Measurements from ENCODE around the gene PLXNA2.

The PLXNA2 gene, protein sequence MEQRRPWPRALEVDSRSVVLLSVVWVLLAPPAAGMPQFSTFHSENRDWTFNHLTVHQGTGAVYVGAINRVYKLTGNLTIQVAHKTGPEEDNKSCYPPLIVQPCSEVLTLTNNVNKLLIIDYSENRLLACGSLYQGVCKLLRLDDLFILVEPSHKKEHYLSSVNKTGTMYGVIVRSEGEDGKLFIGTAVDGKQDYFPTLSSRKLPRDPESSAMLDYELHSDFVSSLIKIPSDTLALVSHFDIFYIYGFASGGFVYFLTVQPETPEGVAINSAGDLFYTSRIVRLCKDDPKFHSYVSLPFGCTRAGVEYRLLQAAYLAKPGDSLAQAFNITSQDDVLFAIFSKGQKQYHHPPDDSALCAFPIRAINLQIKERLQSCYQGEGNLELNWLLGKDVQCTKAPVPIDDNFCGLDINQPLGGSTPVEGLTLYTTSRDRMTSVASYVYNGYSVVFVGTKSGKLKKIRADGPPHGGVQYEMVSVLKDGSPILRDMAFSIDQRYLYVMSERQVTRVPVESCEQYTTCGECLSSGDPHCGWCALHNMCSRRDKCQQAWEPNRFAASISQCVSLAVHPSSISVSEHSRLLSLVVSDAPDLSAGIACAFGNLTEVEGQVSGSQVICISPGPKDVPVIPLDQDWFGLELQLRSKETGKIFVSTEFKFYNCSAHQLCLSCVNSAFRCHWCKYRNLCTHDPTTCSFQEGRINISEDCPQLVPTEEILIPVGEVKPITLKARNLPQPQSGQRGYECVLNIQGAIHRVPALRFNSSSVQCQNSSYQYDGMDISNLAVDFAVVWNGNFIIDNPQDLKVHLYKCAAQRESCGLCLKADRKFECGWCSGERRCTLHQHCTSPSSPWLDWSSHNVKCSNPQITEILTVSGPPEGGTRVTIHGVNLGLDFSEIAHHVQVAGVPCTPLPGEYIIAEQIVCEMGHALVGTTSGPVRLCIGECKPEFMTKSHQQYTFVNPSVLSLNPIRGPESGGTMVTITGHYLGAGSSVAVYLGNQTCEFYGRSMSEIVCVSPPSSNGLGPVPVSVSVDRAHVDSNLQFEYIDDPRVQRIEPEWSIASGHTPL (N-terminal part only)

DNA sequence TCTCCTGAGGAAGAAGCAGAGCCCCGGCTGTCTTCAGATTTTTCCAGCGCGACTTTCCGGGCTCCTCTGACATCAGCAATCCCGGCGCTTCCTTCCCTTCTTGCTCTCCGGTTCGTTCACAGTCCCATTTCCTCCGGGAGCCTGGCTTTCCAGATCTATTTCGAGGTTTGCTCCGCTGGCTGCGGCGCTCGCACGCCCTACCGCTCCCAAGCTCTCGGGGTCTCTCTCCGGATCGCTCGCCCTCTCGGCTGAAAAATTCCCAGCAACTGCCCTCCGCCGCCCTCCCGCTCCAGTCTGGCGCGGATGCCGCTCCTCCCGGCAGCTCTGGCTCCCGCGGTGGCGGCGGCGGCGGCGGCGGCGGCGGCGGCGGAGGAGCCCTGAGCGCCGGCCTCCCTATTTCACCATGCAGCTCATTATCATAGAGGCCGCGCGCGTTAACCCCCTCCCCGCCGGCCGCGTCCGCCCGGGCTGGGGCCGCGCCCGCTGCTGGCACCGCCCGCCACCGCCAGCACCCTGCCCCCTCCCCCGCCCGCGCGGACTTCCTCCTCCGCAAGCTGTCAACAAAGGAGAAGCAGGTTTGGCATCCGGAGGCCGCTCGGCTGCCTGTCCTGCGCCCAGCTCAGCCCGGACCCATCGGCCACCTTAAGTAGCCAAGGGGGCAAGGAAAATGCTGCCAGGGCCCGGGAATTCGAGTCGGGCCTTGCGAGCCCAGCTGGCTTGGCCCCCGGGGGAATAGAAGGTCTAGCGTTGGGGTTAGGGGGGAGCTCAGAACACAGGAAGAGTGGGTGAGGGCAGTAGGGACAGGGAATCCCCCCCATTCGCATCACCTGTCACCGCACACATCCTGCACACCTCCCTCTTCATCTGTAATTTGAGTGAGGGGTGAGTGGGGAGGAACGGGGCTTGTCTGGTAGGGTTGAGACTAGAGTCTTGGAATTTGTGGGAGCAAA lies at the start of gene PLXNA2:
Gene PLXNA2, minus strand, starts transcription at position 418 of the 950 bp plus-strand sequence. CDS start 26,462 bp downstream, outside the sequence.
- peak; percentile 60 for DNase-seq

DNA sequence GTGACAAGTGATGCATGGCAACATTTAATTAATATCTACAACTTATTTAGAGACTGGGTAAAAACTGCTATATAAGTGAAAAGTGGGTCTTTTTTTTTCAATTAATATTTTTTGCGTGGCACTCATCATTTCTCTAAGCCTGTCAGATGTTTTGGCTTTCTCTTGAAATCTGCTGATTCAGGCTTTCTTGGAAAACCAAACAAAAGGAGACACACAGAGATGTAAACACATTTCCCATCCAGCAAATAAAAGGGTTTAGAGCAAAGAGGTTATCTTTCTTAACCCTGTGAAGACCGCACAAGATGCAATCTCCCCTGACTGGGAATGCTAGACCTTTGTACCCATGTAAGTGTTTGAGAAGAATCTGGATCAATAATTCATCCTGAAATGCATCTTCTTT lies 48.7 kb upstream of the PLXNA2 start:
- DNase-seq = no peak

DNA sequence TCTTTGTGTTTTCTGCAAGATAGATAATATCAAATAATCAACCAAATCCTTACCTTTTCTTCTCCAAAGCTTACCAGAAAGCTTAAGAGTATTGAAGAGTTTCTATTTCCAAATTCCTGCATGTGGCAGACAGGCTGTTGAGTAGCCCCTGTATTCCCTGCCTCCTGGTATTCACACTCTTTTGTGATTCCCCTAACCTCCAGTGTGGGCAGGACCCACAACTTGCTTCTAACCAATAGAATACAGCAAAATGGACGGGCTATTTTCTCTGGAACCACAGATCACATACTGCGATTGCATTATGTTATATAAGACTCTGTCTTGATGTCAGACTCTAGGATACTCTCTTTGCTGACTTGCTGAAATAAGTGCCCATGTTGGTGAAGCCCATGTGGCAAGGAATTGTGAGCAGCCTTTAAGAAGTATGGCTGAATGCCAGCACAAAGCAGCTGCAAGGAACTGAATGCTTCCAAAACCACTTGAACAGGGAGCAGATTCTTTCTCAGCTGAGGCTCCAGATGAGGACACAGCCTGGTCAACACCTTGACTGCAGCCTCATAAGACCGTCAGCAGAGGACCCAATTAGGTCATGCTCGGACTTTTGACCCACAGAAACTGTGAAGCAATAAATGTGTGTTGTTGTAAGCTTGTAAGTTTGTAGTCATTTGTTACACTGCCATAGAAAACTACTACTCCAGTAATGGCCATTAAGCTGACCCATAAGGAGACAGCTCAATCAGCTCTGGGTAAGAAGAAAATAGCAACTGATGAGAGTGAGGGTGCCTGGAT lies 47.9 kb upstream of the PLXNA2 start:
- DNase-seq = peak; percentile 20

DNA sequence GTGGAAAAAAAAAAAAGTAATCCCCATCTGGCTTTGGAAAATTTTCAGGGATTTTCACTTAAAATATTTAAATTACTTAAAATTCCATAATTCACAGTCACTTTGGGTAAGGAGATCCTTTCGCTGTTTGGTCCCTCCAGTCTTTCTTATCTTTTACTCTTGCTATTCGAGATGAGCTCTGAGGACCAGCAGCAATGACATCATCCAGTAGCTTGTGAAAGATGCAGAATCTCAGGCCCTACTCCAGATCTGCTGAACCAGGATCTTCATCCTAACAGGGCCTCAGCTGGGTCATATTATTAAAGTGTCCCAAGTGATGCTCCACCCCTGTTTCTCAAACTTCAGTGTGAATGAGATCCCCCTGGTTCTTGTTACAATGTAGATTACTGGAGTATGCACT lies 46.9 kb upstream of the PLXNA2 start:
- no peak for DNase-seq

DNA sequence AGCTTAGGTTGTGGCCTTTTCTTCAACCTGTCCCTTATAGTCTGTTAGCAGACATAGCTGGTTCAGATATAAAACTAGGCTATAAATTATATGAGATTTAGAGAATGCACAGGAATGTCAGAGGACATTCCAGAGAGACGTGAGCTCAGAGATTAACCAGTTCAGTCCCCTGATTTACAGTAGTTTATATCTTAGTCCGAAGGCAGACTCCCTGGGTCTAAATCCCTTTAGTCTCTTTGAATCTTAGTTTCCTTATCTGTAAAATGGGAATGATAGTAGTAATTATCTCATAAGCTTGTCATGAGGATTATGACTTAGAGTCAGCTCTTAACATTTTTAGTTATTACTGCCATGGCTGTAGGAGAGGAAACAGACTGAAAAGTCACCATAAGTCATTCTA lies 45.5 kb upstream of the PLXNA2 start:
- DNase-seq = no peak

DNA sequence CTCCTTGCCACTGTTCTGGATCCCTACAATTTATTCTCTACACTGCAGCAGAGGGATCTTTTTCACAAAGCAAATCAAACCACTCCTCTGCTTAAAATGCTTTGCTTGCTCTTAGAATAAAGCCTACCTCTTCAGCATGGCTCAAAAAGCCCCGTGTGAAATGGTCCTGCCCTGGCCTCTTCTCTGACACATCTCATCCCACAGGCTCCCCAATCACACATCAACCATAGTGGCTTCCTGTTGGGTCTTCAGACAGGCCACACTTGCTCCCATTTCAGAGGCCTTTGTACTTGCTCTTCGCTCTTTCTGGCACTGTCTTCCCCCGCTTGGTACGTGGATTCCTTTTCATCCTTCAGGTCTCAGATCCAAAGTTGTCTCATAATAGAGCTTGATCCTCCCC lies 44.3 kb upstream of the PLXNA2 start:
- no peak for DNase-seq

DNA sequence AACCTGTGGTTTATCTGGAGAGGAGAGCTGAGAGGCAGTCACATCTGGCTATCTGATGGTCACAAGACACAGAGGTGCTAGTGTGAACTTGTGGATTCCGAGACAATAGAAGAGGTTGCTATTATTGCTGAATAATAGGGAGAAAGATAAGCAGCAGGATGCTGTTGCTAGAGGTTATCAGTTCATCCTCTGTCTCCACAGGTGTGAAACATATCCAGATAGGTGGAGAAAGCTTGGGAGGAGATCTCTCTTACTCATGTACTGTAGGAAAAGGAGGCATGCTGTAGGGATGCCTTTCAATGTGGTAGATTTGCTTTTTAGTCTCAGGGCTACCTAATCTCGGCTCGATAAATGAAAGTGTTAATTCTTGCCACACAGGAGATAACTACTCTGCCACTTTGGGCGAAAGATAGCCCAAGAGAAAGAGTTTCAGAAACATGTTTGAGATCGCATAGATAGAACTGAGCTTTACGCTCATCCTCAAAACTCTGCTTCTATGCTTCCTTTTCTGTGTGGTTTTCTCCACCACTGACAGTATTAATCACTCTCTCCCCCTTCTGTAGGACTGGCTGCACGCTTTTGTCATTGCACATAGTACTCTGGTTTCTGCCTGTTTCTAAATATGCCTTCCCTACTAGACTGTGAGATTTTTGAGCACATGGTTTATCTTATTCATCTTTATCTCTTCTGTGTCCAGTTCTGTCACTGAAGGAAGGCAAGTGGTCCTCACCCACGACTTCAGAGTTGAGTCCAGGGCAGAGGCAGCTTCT lies 36.7 kb upstream of the PLXNA2 start:
- DNase-seq = no peak

DNA sequence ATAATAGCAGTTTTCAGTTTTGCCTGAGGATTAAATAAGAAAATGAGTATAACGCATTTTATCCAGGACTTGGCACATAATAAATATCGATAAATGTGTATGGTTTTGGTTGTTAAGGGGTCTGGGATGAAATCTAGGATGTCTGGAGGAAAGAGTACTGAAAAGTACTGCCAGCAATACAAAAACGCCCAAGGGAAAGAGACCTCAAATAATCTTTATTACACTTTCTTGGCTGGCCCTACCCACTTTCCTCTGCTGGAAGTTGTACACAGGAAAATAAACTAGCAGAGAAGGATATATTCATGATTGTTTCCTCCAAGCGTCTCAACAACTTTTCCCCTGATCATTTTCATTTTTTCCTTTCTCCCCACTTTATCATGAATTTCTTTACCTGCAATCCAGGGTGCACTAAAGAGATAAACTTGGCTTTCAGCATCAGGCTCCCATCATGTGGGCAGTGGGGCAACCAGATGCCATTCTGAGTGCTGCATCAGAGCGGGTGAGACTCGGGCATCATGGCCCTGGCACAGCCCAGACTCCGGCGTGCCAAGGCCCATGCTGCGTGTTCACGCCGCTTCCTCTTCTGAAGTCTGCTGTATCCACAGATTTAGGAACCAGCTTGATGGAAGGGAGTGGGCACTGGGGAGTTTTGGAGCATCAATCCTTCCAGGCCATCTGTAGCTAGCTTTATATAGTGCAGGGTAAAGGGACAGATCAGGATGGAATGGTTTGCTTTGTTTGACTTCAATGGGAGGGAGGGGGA lies 35.8 kb upstream of the PLXNA2 start:
- peak; percentile 81 for DNase-seq

DNA sequence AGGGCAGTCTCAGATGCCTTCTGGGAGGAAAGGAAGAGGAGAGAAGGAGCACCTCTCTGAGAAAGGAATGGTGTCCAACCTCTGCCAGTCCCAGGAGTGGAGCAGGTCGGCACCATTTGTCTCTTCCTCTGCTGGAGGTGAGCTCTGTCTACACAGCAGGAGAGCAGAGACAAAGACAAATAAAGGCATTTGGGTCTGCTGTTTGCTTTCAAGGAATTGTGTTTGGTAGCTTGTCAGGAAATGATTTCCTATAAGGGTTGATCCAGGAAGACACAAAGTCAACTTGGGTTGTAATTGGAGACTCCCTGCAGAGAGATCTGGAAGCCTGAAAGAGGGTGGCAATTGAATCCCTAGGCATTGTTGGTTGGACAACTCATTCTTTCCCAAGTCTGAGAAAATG lies 34.5 kb upstream of the PLXNA2 start:
- DNase-seq = no peak

DNA sequence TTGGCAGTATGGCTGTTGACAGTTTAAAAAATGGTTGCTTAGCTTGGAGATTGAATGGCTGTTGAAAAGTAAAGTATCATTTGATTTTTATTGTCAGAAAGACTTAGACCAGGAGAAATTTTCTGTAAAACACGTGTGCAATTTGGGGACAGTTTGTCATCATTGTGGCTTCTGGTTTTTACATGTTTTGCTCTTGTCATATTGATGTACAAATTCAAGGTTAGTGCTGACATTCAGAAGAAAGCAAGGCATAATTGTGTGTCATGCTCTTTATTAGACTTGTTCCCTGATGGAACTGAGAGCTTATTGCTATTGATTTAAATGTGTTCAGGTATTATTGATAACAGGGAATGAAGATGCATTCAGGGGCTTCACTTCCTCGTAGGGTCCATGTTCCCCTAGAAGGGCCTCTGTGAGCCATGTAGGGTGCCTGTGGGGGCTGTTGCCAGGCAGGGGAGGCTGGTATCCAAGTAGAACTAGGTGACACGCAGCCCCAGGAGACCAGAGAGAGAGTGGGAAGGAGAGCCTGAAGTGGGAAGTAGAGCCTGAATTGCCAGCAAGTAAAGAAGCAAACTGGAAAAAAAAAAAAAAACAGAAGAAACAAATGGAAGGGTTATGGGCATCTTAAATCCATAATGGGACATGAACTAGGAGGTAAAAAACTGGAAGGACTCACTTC lies 32.7 kb upstream of the PLXNA2 start:
- no peak for DNase-seq

DNA sequence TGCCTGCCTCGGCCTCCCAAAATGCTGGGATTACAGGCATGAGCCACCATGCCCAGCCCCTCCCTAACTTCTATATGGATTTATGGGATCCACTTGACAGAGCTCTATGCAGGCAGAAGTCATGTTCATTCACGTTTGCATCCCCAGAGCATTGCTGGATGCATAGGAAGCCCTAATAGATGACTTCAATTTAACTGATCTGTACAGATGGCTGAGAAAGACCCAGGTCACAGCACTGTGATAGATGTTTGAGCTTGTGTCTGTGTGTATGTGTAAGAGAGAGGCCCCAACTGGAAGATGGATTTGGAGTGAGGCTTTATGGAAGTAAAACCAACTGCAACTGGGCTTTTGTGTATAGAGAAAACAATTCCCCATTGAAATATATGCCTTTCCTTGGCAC lies 30.9 kb upstream of the PLXNA2 start:
- DNase-seq = no peak

DNA sequence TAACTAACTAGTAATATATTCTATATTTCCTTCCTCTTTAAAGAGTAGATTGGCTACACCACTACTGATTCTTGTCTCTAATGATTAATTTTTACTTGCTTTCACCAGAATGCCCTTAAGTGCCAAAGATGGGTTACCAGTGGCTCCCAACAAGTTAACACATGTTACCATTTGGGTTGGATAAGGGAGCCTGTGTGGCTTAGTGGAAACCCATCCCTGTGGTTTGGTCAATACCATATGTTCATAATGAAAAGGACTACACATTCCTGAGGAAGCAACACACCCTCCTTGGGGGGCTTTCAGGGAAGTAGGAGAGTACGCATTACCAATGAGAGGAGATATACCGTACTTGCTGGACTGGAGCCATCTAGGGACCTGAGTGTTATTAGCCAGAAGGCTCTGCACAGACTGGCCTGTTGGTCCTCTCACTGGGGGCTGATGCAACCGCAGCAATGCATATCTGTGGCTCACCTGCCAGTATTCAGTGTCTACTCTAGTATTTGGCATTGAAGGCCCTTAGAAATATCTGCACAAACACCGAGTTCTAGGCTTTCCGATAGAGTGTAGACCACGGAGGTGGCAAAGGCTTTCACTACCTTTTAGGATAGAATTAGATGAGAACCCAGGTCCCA lies 29.3 kb upstream of the PLXNA2 start:
- DNase-seq = no peak

DNA sequence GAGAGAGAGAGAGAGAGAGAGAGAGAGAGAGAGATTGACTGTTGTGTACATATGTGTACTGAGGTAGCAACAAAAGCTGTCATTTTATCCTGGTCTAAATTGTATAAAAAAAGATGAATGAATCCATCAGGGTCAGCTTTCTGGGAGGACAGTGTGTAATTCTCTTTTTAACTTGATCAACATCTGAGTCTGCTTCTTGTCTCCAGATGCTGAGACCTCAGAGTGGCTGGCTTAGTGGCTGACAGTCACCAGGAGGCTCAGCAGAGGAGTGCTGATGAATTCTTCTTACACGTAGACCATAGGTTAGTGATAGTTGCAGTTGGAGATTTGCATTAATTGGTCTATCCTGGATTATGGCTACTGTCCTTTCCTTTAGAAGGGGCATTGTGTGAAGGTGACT lies 28.5 kb upstream of the PLXNA2 start:
- DNase-seq = no peak

DNA sequence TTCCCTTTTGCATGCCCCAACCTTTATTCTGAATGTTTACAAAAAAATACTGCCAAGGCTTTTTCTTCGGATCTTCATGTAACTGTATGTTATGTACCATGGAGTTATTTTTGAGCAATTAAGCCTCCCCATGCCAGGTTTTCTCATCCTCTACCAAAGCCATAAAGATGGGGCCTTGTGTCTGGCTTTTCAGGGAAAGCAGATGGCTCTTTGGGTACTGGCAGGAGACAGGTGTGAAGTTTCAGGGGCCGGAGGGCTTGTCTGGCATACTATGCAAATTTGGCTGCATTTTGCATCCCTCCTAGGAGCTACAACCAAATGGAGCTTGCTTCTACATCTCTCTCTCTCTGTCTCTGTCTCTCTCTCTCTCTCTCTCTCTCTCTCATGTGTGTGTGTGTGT lies 28.1 kb upstream of the PLXNA2 start:
- no peak for DNase-seq

DNA sequence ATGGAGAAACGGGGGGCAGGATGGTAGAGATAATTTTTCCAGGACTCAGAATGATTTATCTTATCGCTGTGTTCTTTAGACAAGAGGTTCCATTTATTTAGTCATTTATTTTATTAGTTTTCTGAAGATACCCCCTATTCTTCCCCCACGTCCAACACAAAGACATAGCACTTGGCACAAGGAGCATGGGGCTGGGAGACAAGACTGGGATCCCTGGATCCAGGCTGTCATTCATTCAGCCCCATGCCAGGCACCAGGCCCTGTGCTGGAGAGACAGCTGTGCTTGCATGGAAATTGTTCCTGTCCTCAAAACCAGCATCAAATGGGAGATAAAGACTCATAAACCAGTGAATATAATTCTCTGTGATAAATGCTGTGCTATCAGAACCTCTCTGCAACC lies 27.1 kb upstream of the PLXNA2 start:
- no peak for DNase-seq

DNA sequence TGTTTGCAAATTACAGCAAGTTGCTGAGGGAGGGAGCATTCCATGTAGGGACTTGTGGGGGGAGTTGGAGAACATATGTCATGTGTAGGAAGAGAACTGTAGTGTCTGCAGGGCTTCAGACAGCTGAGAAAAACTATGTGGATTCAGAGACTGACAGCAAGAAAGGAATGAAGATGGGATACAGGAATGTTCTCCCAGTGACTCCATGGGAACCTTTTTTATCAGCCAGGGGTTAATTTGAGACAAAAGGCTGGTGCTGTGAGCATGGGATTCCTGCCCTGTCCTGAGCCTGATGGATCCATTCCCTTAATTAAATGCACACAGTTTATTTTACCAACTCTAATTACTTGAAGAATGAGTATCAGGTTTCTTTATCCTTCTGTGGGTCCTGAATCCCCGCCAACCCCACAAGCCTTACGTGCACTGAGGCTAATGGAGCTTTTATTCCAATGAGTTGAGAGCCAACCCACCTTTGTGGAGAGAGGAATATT lies 26.5 kb upstream of the PLXNA2 start:
- peak; percentile 84 for DNase-seq

DNA sequence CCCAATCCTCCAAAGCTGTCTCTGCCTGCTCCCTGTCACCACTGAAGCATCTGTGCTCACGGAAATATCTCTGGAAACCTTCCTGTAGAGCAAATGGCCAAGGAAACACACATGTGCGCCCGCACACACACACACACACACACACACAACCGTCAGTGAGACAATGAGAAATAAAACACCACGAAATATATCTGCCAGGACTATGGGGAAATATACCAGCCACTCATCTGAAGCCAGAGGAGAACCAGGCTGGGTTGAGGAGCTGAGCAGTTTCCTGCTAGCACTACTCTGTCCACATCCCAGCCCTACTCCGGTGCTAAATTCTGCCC lies 25.1 kb upstream of the PLXNA2 start:
- DNase-seq = no peak

DNA sequence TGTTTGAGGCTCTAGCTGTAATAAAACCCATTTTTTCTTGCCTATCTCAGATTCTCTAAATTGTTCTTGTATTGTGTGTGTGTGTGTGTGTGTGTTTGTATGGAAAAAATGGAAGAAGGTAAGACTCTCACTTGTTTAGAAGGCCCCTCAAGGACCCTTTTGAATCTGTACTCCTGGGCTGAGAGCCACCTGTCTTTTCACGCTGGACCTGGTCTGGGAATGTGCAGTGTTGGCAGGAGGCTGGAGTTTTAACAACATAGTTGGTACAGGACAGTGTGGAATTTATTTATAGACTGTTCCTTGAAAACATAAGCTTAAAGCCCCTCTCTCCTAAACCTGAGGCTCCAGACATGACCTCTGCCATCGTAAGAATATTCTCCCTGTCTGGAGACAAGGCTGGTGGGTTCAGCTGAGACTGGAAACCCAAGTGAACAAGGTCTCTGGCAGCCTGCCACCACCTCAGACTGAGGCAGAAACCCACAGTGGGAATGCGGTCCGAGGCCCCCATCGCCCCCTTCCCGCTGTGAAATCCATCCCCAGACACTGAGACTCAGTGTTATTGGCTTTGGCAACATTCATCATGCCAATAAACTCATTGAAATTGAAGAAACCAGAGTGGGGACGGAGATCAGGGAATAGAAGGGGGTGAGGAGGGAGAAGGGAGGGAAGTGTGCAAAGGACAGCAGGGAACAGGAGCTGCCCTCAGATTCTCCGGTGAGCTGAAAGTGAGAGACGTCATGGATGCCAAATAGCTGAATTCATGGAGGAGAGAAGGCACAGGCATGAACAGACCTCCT lies 24.6 kb upstream of the PLXNA2 start:
- DNase-seq = no peak

Measured in NCI-H446 treated with DMSO at 0.1 percent for 48 hours (cell line).